ENCODE data around the gene RILPL1.

The RILPL1 gene

GRCh38 chr12:123513805-123514204, 19.7 kb downstream of the RILPL1 start:
- no peak for TF ChIP-seq USF1 (IDR thresholded peaks at IDR 0.05)
- no peak for TF ChIP-seq ZBTB7A (IDR thresholded peaks at IDR 0.05; ENCODE audit: low read depth)
- TF ChIP-seq EGR1 (IDR thresholded peaks at IDR 0.05), result no peak
- no peak for TF ChIP-seq CREB1 (IDR thresholded peaks at IDR 0.05; ENCODE audit: low read depth)
- TF ChIP-seq FOXM1 (IDR thresholded peaks at IDR 0.05; ENCODE audit: borderline replicate concordance, low read depth), result no peak
- no peak for TF ChIP-seq RAD21 (IDR thresholded peaks at IDR 0.05; ENCODE audit: low read depth)
- no peak for TF ChIP-seq NFIC (IDR thresholded peaks at IDR 0.05)
- TF ChIP-seq MAX (IDR thresholded peaks at IDR 0.05), result no peak
- TF ChIP-seq REST (IDR thresholded peaks at IDR 0.05; ENCODE audit: low read depth), result no peak

GRCh38 chr12:123512838-123513665, 20.5 kb downstream of the RILPL1 start:
- TF ChIP-seq EGR1 (IDR thresholded peaks at IDR 0.05) (no peak), CREB1 (IDR thresholded peaks at IDR 0.05; ENCODE audit: low read depth) (no peak), USF1 (IDR thresholded peaks at IDR 0.05) (no peak), FOXM1 (IDR thresholded peaks at IDR 0.05; ENCODE audit: borderline replicate concordance, low read depth) (no peak), RAD21 (IDR thresholded peaks at IDR 0.05; ENCODE audit: low read depth) (no peak), MAX (IDR thresholded peaks at IDR 0.05) (no peak), ZBTB7A (IDR thresholded peaks at IDR 0.05; ENCODE audit: low read depth) (no peak), YY1 (IDR thresholded peaks at IDR 0.05; ENCODE audit: low read depth) (no peak), TCF12 (IDR thresholded peaks at IDR 0.05; ENCODE audit: low read depth) (no peak), TAF1 (IDR thresholded peaks at IDR 0.05; ENCODE audit: low read depth) (no peak), CEBPB (IDR thresholded peaks at IDR 0.05) (no peak), REST (IDR thresholded peaks at IDR 0.05; ENCODE audit: low read depth) (no peak), TEAD4 (IDR thresholded peaks at IDR 0.05) (no peak), NFIC (IDR thresholded peaks at IDR 0.05) (no peak), EP300 (IDR thresholded peaks at IDR 0.05; ENCODE audit: borderline replicate concordance) (no peak)

- no peak for TF ChIP-seq FOXM1 (IDR thresholded peaks at IDR 0.05; ENCODE audit: borderline replicate concordance, low read depth)
- no peak for TF ChIP-seq EP300 (IDR thresholded peaks at IDR 0.05; ENCODE audit: borderline replicate concordance)
- TF ChIP-seq CREB1 (IDR thresholded peaks at IDR 0.05; ENCODE audit: low read depth), result no peak
- TF ChIP-seq ZBTB7A (IDR thresholded peaks at IDR 0.05; ENCODE audit: low read depth), result no peak
- TF ChIP-seq NFIC (IDR thresholded peaks at IDR 0.05), result no peak
- TF ChIP-seq TCF12 (IDR thresholded peaks at IDR 0.05; ENCODE audit: low read depth), result no peak
- no peak for TF ChIP-seq TAF1 (IDR thresholded peaks at IDR 0.05; ENCODE audit: low read depth)
- no peak for TF ChIP-seq YY1 (IDR thresholded peaks at IDR 0.05; ENCODE audit: low read depth)
These were observed 26.7 kb downstream of the RILPL1 start for GRCh38 chr12:123506843-123507236.

- TF ChIP-seq USF1 (IDR thresholded peaks at IDR 0.05), result no peak
- no peak for TF ChIP-seq TEAD4 (IDR thresholded peaks at IDR 0.05)
- TF ChIP-seq RAD21 (IDR thresholded peaks at IDR 0.05; ENCODE audit: low read depth), result no peak
- no peak for TF ChIP-seq EGR1 (IDR thresholded peaks at IDR 0.05)
- TF ChIP-seq YY1 (IDR thresholded peaks at IDR 0.05; ENCODE audit: low read depth), result no peak
- TF ChIP-seq NFIC (IDR thresholded peaks at IDR 0.05), result no peak
- no peak for TF ChIP-seq TAF1 (IDR thresholded peaks at IDR 0.05; ENCODE audit: low read depth)
- no peak for TF ChIP-seq TCF12 (IDR thresholded peaks at IDR 0.05; ENCODE audit: low read depth)
- TF ChIP-seq CEBPB (IDR thresholded peaks at IDR 0.05), result no peak
These were observed 27.3 kb downstream of the RILPL1 start for GRCh38 chr12:123506059-123506842.
